Measurements from ENCODE around the gene CATSPERB.

Gene CATSPERB, protein sequence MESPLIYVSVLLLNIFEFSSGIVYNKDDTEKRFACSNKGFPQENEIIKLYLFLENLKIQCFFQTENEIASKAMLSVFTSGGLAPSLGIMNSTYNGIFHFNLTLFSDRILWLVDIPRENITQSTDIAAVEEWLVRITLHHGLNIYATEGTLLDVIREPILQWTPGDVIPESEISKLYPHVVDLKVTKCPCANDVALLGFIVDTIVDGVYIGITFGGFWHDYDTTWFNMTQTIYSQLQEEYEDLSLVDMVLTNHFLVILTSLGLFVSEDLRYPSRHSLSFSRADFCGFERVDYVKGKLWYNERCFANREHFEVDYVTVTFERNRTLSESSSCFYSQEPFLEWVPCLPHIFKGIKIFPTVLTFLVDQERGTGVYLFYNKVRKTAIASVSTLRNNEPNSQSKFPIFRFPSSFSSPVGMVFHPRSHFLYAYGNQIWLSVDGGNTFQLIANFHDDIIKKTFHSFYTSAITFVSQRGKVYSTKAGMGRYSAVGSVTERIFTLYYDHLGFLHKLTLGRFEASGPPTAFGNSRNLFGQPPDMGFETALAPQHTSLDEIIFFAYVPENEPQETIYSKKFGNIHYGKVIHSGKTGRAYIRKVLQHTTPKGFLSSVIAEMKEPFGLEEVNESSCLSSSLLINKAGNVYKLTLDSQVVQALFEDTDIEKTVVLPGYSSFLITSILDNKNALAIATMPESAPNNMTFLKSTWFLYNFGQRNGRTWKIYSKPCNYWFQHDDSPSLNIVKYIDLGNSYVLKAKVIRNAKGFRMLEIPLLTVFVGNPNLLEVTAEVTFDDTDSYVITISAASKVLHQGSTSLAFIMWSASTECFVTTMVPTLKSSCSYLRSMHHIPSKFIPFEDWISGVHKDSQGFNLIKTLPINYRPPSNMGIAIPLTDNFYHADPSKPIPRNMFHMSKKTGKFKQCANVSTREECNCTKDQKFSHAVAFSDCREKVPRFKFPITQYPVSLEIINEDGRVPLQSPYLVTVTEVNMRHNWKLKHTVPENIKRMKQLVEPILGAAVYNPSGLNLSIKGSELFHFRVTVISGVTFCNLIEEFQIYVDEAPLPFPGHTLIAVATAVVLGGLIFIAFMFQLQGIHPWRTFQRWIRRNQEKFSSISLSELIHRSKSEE

GRCh38 chr14:91731986-91732385 lies at the start of gene CATSPERB:
Gene CATSPERB, minus strand, starts transcription at chr14:91732086. Its CDS starts 2,607 bp downstream, at chr14:91729479.
- Histone ChIP-seq H4K20me1 (ENCODE audit: insufficient read depth, low read length) (no peaks in the 10 kb centered on the region), H3K27me3 (ENCODE audit: low read depth, low read length) (no peaks in the 10 kb centered on the region), H3K9me3 (ENCODE audit: insufficient read depth, low read length) (0 out of 2 replicates have a peak, but pooled peaks cover 3% of the 10 kb centered on the region), H2AFZ (ENCODE audit: low read depth, low read length) (no peak within 1 kb of the TSS), H3K79me2 (ENCODE audit: low read length) (no peaks in the 10 kb centered on the region), H3K27ac (ENCODE audit: low read length) (no peak within 1 kb of the TSS), H3K4me2 (ENCODE audit: low read length) (no peak within 1 kb of the TSS), H3K4me3 (ENCODE audit: low read length) (no peak within 1 kb of the TSS), H3K9ac (ENCODE audit: low read length) (no peak within 1 kb of the TSS), H3K4me1 (ENCODE audit: low read length) (no peaks in the 10 kb centered on the region), H3K36me3 (replicated peaks; ENCODE audit: low read depth, low read length) (no peaks in the 10 kb centered on the region)
- TF ChIP-seq, protein P1, sequence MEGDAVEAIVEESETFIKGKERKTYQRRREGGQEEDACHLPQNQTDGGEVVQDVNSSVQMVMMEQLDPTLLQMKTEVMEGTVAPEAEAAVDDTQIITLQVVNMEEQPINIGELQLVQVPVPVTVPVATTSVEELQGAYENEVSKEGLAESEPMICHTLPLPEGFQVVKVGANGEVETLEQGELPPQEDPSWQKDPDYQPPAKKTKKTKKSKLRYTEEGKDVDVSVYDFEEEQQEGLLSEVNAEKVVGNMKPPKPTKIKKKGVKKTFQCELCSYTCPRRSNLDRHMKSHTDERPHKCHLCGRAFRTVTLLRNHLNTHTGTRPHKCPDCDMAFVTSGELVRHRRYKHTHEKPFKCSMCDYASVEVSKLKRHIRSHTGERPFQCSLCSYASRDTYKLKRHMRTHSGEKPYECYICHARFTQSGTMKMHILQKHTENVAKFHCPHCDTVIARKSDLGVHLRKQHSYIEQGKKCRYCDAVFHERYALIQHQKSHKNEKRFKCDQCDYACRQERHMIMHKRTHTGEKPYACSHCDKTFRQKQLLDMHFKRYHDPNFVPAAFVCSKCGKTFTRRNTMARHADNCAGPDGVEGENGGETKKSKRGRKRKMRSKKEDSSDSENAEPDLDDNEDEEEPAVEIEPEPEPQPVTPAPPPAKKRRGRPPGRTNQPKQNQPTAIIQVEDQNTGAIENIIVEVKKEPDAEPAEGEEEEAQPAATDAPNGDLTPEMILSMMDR (IDR thresholded peaks at IDR 0.05; ENCODE audit: low read depth, low read length) = no peak
- TF ChIP-seq EZH2phosphoT487 (IDR thresholded peaks at IDR 0.05; ENCODE audit: low read depth) = no peak

DNA sequence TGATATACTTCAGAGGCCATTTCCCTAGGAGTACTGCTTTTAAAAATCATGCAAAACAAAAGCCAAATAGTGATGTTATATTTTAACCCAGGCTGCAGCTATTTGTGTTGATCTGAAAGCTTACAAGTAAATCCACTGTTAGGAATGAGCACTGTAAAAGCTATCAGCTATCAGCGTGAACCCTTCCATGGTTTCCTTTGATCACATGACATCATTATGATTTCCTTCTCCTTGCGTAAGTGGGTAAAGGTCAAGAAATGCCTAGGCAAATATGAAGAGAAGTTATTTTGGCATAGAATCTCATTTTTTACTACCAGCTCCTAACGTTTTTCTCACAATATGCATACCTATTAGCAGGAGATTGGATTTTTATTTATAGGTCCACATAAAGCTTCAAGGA lies 48.6 kb upstream of the CATSPERB start:
- no peak overlapping the region for H2AFZ ChIP-seq (ENCODE audit: low read depth, low read length)
- H3K4me3 ChIP-seq (ENCODE audit: low read length) = no peak overlapping the region
- no peak overlapping the region for H3K4me2 ChIP-seq (ENCODE audit: low read length)
- no peak overlapping the region for H3K27ac ChIP-seq (ENCODE audit: low read length)
- no peak overlapping the region for H3K9ac ChIP-seq (ENCODE audit: low read length)
- TF ChIP-seq, protein P1 (IDR thresholded peaks at IDR 0.05; ENCODE audit: low read depth, low read length) = no peak
- TF ChIP-seq EZH2phosphoT487 (IDR thresholded peaks at IDR 0.05; ENCODE audit: low read depth) = no peak
- H3K9me3 ChIP-seq (ENCODE audit: insufficient read depth, low read length) = no peaks in the 10 kb centered on the region
- H3K36me3 ChIP-seq (replicated peaks; ENCODE audit: low read depth, low read length) = no peaks in the 10 kb centered on the region
- no peaks in the 10 kb centered on the region for H4K20me1 ChIP-seq (ENCODE audit: insufficient read depth, low read length)
- no peaks in the 10 kb centered on the region for H3K79me2 ChIP-seq (ENCODE audit: low read length)
- H3K27me3 ChIP-seq (ENCODE audit: low read depth, low read length) = no peaks in the 10 kb centered on the region
- peaks cover 7% of the 10 kb centered on the region for H3K4me1 ChIP-seq (ENCODE audit: low read length)

GRCh38 chr14:91778217-91778616 lies 46.3 kb upstream of the CATSPERB start:
- H3K79me2 ChIP-seq (ENCODE audit: low read length) = no peaks in the 10 kb centered on the region
- no peak overlapping the region for H2AFZ ChIP-seq (ENCODE audit: low read depth, low read length)
- TF ChIP-seq, protein P1 (IDR thresholded peaks at IDR 0.05; ENCODE audit: low read depth, low read length) = no peak

More at GRCh38 chr14:91778217-91778616, 46.3 kb upstream of the CATSPERB start:
- Histone ChIP-seq H3K36me3 (replicated peaks; ENCODE audit: low read depth, low read length) (no peaks in the 10 kb centered on the region), H4K20me1 (ENCODE audit: insufficient read depth, low read length) (no peaks in the 10 kb centered on the region), H3K4me2 (ENCODE audit: low read length) (no peak overlapping the region), H3K27ac (ENCODE audit: low read length) (no peak overlapping the region), H3K4me3 (ENCODE audit: low read length) (no peak overlapping the region), H3K9ac (ENCODE audit: low read length) (no peak overlapping the region), H3K4me1 (ENCODE audit: low read length) (peaks cover 20% of the 10 kb centered on the region), H3K27me3 (ENCODE audit: low read depth, low read length) (no peaks in the 10 kb centered on the region), H3K9me3 (ENCODE audit: insufficient read depth, low read length) (no peaks in the 10 kb centered on the region)

Measured in OCI-LY3 (cell line).